Kidney (tissue), 14 donors: Measurements from ENCODE around the gene PTGR2. TPM values are rescaled to one million over a fixed set of nuclear protein-coding genes. Genes with fewer than 3 reads are reported as not detected.

ENCODE experiments used
- DNase-seq, 5 donors: peaks; one replicate each; pipeline ENCODE4 v3.0.0-alpha.2; 2013 to 2020
- FAIRE-seq: peaks from 2 replicates; lab custom pipeline; 2012; peaks lifted over from hg19 to GRCh38; lab: Jason Lieb, UNC
- H3K27ac ChIP-seq, 2 donors: one replicate each; pipeline ENCODE4 v1.7.0; 2013; ENCODE audit warnings: low read depth in 2 of 2, low read length in 2 of 2, inconsistent platforms in 1 of 2
- H3K27me3 ChIP-seq: one replicate; pipeline ENCODE4 v1.7.1; 2013; ENCODE audit warnings: low read length, inconsistent platforms; ENCODE audit not compliant: control insufficient read depth, insufficient read depth
- H3K36me3 ChIP-seq, 3 donors: one replicate each; pipeline versions ENCODE4 v1.7.0 to v1.7.1; 2013; ENCODE audit warnings: low read length in 3 of 3, control low read depth in 1 of 3, inconsistent platforms in 1 of 3; ENCODE audit not compliant: insufficient read depth in 3 of 3, control insufficient read depth in 2 of 3
- H3K4me1 ChIP-seq, 3 donors: one replicate each; pipeline versions ENCODE4 v1.7.0 to v1.7.1; 2013; ENCODE audit warnings: low read length in 3 of 3, inconsistent platforms in 1 of 3, low read depth in 1 of 3; ENCODE audit not compliant: control insufficient read depth in 2 of 3, insufficient read depth in 2 of 3
- H3K4me3 ChIP-seq, 3 donors: one replicate each; pipeline versions ENCODE4 v1.7.0 to v1.8.1; 2013; ENCODE audit warnings: low read length in 3 of 3, control low read depth in 1 of 3, inconsistent platforms in 1 of 3
- H3K9ac ChIP-seq, 3 donors: one replicate each; pipeline versions ENCODE4 v1.7.0 to v1.7.1; 2013; ENCODE audit warnings: low read length in 3 of 3, control low read depth in 1 of 3, inconsistent platforms in 1 of 3
- H3K9me3 ChIP-seq, 3 donors: one replicate each; pipeline versions ENCODE4 v1.7.0 to v1.7.1; 2013; ENCODE audit warnings: low read length in 3 of 3, control low read depth in 1 of 3, inconsistent platforms in 1 of 3; ENCODE audit not compliant: control insufficient read depth in 2 of 3, insufficient read depth in 1 of 3
- intact Hi-C: fragments of 100-400 bp; cut with DNase I; formaldehyde crosslinking; loops from one replicate; pipeline ENCODE4 v1.11.1; 2022
- polyA plus RNA-seq: library from polyadenylated mRNA; stranded (reverse); fragments of 350-450 nt; fragmentation: Illumina TruSeq; extraction: RNeasy Lipid Tissue Mini Kit (QIAGEN cat#74804); gene quantifications from one replicate; pipeline ENCODE4 v1.2.3, GENCODE V29; 2014; ENCODE audit warnings: low read depth, low replicate concordance; ENCODE audit not compliant: insufficient read depth
- total RNA-seq: library from RNA; stranded (reverse); fragmentation: NEBNext Ultra II Directional; extraction: Animal tissue kit (Norgen Biotek cat#: 25700); gene quantifications from one replicate; pipeline ENCODE4 v1.2.1, GENCODE V29; 2021
- TF ChIP-seq, protein P1 (sequence below): IDR thresholded peaks from 3 replicates; pipeline ENCODE4 v1.5.1; 2012; ENCODE audit warnings: mild to moderate bottlenecking, moderate library complexity, borderline replicate concordance; ENCODE audit not compliant: insufficient read depth; ENCODE audit errors: extremely low read depth
- donor health status: control.
- donor health status: control.
- donor health status: control.
- donor health status: control.
- donor health status: control.
- donor health status: DM: yes; HTN: yes; CAD: no.
- donor health status: Normal renal cell carcinoma (clear cell type).

Gene PTGR2
- total and polyA plus RNA-seq, 2 donors from 2014 or later, result 20.5 to 24.4 TPM

DNA sequence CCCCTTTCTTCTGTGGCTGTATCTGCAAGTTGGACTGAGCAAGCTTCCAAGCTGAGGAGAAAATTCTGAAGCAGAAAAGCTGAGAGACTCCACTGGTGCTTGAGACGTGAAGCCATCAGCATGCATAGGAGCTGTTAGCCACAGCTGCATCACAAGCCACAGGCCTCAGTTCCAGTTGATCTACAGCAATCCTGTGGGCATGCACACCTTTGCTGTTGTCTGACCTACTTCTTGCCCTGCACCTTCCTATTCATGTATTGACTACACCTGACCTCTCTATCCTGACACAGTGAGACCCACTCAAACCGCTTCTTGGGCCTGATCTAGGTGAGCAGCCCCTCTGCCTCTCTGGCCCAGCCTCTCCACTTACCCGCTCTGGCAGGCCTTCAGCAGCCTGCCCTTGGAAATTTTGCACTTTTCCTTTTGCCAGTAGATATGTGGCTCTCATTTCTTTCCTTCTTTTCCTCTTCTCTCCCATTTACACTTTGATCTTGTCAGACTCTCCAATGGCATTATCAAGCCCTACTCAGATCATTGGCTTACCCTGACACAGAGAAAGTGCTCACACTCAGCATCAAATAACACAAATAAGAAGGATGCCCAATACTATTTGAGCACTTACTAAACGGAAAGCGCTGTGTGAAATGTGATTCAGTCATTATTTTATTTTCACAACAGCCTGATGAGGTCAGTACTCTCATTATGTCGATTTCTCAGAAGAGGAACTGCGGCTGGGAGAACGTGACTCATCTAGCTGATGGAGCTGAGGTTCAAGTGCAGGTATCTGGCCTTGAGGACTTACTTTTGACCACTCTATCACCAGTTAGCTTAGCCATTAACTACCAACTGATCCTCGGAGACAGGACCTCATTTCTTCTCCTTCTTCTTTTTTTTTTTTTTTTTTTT is 21.9 kb upstream of the PTGR2 start:
- intact Hi-C loops, result loop anchor here (5.0 kb wide), 1 partner anchor 102 kb away; no protein-coding TSS in a partner anchor

DNA sequence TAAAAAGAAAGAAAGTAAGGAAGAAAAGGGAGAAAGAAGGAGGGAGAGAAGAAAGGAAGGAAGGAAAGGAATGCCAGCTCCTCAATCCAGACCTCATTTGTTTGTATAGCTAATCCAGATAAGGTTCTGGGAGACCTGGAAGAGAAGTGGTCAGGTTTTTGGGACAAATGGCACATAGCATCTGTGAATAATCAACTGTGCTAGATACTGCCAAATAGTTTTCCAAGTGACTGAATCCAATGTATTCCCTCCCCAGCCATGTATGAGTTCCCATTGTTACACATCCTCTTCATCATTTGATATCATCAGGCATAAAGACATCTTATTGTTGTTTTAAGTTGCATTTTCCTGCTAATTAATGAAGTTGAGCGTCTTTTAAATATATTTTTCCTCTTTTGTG is 18.6 kb upstream of the PTGR2 start:
- FAIRE-seq (no peak), DNase-seq (peak in 2 of 5 donors; percentile 44 to 50)
- no peak overlapping the region for H3K9ac ChIP-seq

More for the DNA sequence above, 21.9 kb upstream of the PTGR2 start:
- peak in 1 of 5 donors; percentile 29 for DNase-seq
- H3K9me3 ChIP-seq, result no peaks in the 10 kb centered on the region
- peak overlapping the region in 1 of 3 donors; percentile 27 for H3K9ac ChIP-seq
- peak; percentile 67 for FAIRE-seq
- no peaks in the 10 kb centered on the region for H3K27me3 ChIP-seq
- H3K4me1 ChIP-seq, result peaks cover 0 to 24% (median 10%) of the 10 kb centered on the region in 3 donors
- TF ChIP-seq, protein P1, sequence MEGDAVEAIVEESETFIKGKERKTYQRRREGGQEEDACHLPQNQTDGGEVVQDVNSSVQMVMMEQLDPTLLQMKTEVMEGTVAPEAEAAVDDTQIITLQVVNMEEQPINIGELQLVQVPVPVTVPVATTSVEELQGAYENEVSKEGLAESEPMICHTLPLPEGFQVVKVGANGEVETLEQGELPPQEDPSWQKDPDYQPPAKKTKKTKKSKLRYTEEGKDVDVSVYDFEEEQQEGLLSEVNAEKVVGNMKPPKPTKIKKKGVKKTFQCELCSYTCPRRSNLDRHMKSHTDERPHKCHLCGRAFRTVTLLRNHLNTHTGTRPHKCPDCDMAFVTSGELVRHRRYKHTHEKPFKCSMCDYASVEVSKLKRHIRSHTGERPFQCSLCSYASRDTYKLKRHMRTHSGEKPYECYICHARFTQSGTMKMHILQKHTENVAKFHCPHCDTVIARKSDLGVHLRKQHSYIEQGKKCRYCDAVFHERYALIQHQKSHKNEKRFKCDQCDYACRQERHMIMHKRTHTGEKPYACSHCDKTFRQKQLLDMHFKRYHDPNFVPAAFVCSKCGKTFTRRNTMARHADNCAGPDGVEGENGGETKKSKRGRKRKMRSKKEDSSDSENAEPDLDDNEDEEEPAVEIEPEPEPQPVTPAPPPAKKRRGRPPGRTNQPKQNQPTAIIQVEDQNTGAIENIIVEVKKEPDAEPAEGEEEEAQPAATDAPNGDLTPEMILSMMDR, result no peak
- peak overlapping the region; percentile 45 to 69 for H3K27ac ChIP-seq
- peak overlapping the region in 2 of 3 donors; percentile 6 to 42 for H3K4me3 ChIP-seq
- H3K36me3 ChIP-seq, result no peaks in the 10 kb centered on the region

DNA sequence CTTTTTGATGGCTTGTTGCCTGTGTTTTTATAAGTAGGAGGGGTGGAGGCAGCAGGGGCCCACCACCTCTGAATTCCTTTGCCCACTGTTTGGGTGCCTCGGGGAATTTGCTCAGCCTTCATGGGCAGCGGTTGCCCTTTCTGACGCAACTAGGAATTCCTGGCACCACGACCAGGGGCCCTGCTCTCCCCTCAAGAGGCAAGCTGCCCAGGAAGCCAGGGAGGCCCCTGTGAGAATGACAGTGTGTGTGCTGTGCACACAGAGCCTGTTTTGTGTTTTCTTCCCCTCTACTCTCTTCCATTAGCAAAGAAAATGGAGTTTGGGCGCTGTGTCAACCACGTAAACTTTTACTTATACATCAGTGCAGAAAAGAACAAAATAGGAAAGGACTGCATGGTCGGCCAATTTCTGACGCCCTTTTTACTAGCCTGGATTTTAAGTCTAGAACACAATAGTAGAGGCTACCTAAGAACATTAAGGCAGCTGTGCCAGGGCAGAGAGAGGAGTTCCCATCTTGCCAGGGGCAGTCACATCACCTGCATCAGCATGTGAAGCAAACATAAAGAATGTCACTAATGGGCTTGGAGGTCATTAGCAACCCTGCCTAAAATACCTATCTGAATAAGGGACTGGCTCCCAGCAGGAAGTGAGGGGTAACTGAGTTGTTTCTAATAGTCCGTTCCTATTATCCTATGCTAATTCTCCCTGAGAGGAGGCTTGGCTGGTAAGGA is 17.9 kb upstream of the PTGR2 start:
- H3K4me3 ChIP-seq, result no peak overlapping the region
- H3K9me3 ChIP-seq, result no peaks in the 10 kb centered on the region
- no peaks in the 10 kb centered on the region for H3K36me3 ChIP-seq
- peak overlapping the region; percentile 76 to 85 for H3K27ac ChIP-seq
- no peak for FAIRE-seq
- intact Hi-C loops, result no loop called here
- DNase-seq, result peak in 4 of 5 donors; percentile 35 to 83 (median 50)
- TF ChIP-seq, protein P1, result no peak
- no peak overlapping the region for H3K9ac ChIP-seq
- H3K27me3 ChIP-seq, result no peaks in the 10 kb centered on the region
- peaks cover 0 to 20% (median 19%) of the 10 kb centered on the region in 3 donors for H3K4me1 ChIP-seq

More for the DNA sequence above, 18.6 kb upstream of the PTGR2 start:
- H3K27me3 ChIP-seq, result no peaks in the 10 kb centered on the region
- no peaks in the 10 kb centered on the region for H3K36me3 ChIP-seq
- H3K4me1 ChIP-seq, result peaks cover 0 to 20% (median 19%) of the 10 kb centered on the region in 3 donors
- H3K9me3 ChIP-seq, result no peaks in the 10 kb centered on the region
- TF ChIP-seq, protein P1, result no peak
- no peak overlapping the region for H3K4me3 ChIP-seq
- H3K27ac ChIP-seq, result peak overlapping the region; percentile 57 to 76
- intact Hi-C loops, result no loop called here
